Measurements from ENCODE around the gene SCARF2.

- TF ChIP-seq CTCF (IDR thresholded peaks at IDR 0.05; ENCODE audit: low read depth, low read length) (no peak), EZH2phosphoT487 (IDR thresholded peaks at IDR 0.05; ENCODE audit: low read depth) (no peak)
Observed at GRCh38 chr22:20434773-20435172, 2.9 kb downstream of the SCARF2 start.

All from OCI-LY3 (cell line).